GM12878 (cell line): Measurements from ENCODE around the gene PTPRC. TPM values are rescaled to one million over a fixed set of nuclear protein-coding genes. Genes with fewer than 3 reads are reported as not detected.

Source experiments
- ATAC-seq: fragments of 200-7000 bp; cut with Tn5 transposase; 3 replicates; pipeline ENCODE4 v1.9.1; 2020; ENCODE audit warnings: mild to moderate bottlenecking, moderate library complexity
- BruUV-seq: library from RNA; stranded (reverse); fragments of 400-500 nt; replicated peaks from 2 replicates; lab custom pipeline; 2021; lab: Mats Ljungman, UMichigan
- CTCF ChIA-PET: fragments of 300-600 bp; sonication (Branson Sonifier 250); formaldehyde crosslinking; extraction: SDS; loops from one replicate; lab custom pipeline; 2021; ENCODE audit warnings: inconsistent platforms; lab: Yijun Ruan, JAX
- POLR2A ChIA-PET: fragments of 350-600 bp; formaldehyde crosslinking; extraction: SDS; loops from one replicate; lab custom pipeline; 2021; ENCODE audit warnings: inconsistent platforms; lab: Charles Lee
- RAD21 ChIA-PET: fragments of 300-600 bp; sonication (Branson Sonifier 250); formaldehyde crosslinking; loops from one replicate; lab custom pipeline; 2023; ENCODE audit warnings: antibody characterized with exemption; ENCODE audit not compliant: unreplicated experiment; lab: Charles Lee
- SMC1A ChIA-PET: fragments of 300-600 bp; sonication (Branson Sonifier 250); formaldehyde crosslinking; loops from one replicate; lab custom pipeline; 2023; ENCODE audit not compliant: unreplicated experiment, uncharacterized antibody; lab: Charles Lee
- DNase-seq: peaks from one replicate; pipeline ENCODE4 v3.0.0-alpha.2; 2011; ENCODE audit warnings: low read depth, low spot score
- FAIRE-seq: peaks from 3 replicates; lab custom pipeline; 2011; peaks lifted over from hg19 to GRCh38; lab: Jason Lieb, UNC
- H2AFZ ChIP-seq: 2 replicates; pipeline ENCODE4 v1.6.0; 2011; ENCODE audit warnings: low read depth, low read length, control low read depth; ENCODE audit not compliant: control insufficient read depth
- H3K27ac ChIP-seq: 2 replicates; pipeline ENCODE4 v1.5.1; 2011; ENCODE audit warnings: control low read depth; ENCODE audit not compliant: control insufficient read depth, insufficient read depth
- H3K27me3 ChIP-seq, 2 experiments: replicated peaks in 1 of 2; 2 replicates each; pipeline versions ENCODE4 v1.6.0 to v1.6.1; 2011; ENCODE audit warnings: low read length in 1 of 2; ENCODE audit not compliant: control insufficient read depth in 2 of 2, insufficient read depth in 2 of 2
- H3K36me3 ChIP-seq, 2 experiments: 2 replicates each; pipeline ENCODE4 v1.5.1; 2011; ENCODE audit warnings: low read length in 1 of 2; ENCODE audit not compliant: control insufficient read depth in 2 of 2, insufficient read depth in 2 of 2
- H3K4me1 ChIP-seq: 2 replicates; pipeline ENCODE4 v1.6.1; 2011; ENCODE audit warnings: mild to moderate bottlenecking, low read length, moderate library complexity, mixed read lengths; ENCODE audit not compliant: control insufficient read depth, insufficient read depth
- H3K4me2 ChIP-seq: 2 replicates; pipeline ENCODE4 v1.6.0; 2011; ENCODE audit warnings: control low read depth; ENCODE audit not compliant: control insufficient read depth, insufficient read depth
- H3K4me3 ChIP-seq: fragments of 200-600 bp; sonication (generic); 2 replicates; pipeline ENCODE4 v1.5.1; 2016
- H3K79me2 ChIP-seq: 2 replicates; pipeline ENCODE4 v1.6.0; 2011; ENCODE audit warnings: low read length; ENCODE audit not compliant: control insufficient read depth, insufficient read depth
- H3K9ac ChIP-seq: 2 replicates; pipeline ENCODE4 v1.8.0; 2011; ENCODE audit warnings: low read length, control low read depth, mixed read lengths; ENCODE audit not compliant: control insufficient read depth, insufficient read depth
- H3K9me3 ChIP-seq: replicated peaks from 3 replicates; pipeline ENCODE4 v1.5.1; 2011; ENCODE audit warnings: mild to moderate bottlenecking, low read length; ENCODE audit not compliant: control insufficient read depth, insufficient read depth
- H4K20me1 ChIP-seq: 2 replicates; pipeline ENCODE4 v1.6.0; 2011; ENCODE audit not compliant: control insufficient read depth, insufficient read depth
- CHD1 ChIP-seq: IDR thresholded peaks from 2 replicates; pipeline ENCODE4 v1.6.1; 2012; ENCODE audit warnings: low read depth, low read length, improper control_type of control experiment
- EP300 ChIP-seq, 2 experiments: fragments of 150-350 bp in 1 of 2; IDR thresholded peaks; 2 replicates each; pipeline ENCODE4 v1.6.1; 2011 to 2012; ENCODE audit warnings: low read depth in 2 of 2, low read length in 2 of 2, borderline replicate concordance in 1 of 2, improper control_type of control experiment in 1 of 2, inconsistent platforms in 1 of 2; ENCODE audit not compliant: control insufficient read depth in 1 of 2
- EZH2 ChIP-seq: IDR thresholded peaks from 2 replicates; pipeline ENCODE4 v1.6.1; 2012; ENCODE audit warnings: low read depth, mild to moderate bottlenecking, control low read depth, inconsistent platforms, low read length, borderline replicate concordance; ENCODE audit not compliant: control insufficient read depth
- NBN ChIP-seq: fragments of 450-650 bp; IDR thresholded peaks from 2 replicates; pipeline ENCODE4 v1.6.1; 2016
- RUNX3 ChIP-seq: IDR thresholded peaks from 2 replicates; pipeline ENCODE4 v1.6.1; 2012; ENCODE audit warnings: low read length, inconsistent platforms
- SMARCA5 ChIP-seq: fragments of 450-650 bp; IDR thresholded peaks from 2 replicates; pipeline ENCODE4 v1.6.1; 2017; ENCODE audit warnings: mild to moderate bottlenecking
- YBX1 ChIP-seq: fragments of 450-650 bp; IDR thresholded peaks from 2 replicates; pipeline ENCODE4 v1.6.1; 2016; ENCODE audit warnings: antibody characterized with exemption
- WGBS: methylation state at CpG from one replicate; pipeline ENCODE4 v1.1.6; 2016; ENCODE audit warnings: low lambda C conversion rate; ENCODE audit not compliant: insufficient replicate concordance, insufficient coverage; ENCODE audit errors: missing lambda C conversion rate; 5-methylcytosine and 5-hydroxymethylcytosine counted together
- in situ Hi-C: fragments of 300-500 bp; cut with MboI; formaldehyde crosslinking; loops from 9 replicates; pipeline ENCODE4 v1.14.3; 2018; ENCODE audit warnings: mixed read lengths
- intact Hi-C: fragments of 100-400 bp; cut with micrococcal nuclease; formaldehyde crosslinking; loops from one replicate; pipeline ENCODE4 v1.14.2; 2022; ENCODE audit not compliant: unreplicated experiment
- polyA plus RNA-seq, 11 experiments: library from polyadenylated mRNA; depleted of rRNA in 4 of 11; unstranded in 6 of 11; stranded (reverse) in 5 of 11; fragments of >200 nt; fragmentation: Nextera tagmentation in 4 of 11; fragmentation: Illumina TruSeq in 1 of 11; extraction: Ambion mirVana in 4 of 11; extraction: Trizol in 1 of 11; gene quantifications; 1 replicate in 1 of 11; 2 replicates in 10 of 11; pipeline versions ENCODE4 v1.2.1 to v1.2.3, GENCODE V29; 2011 to 2016; ENCODE audit warnings: inconsistent platforms in 2 of 11, missing spikeins in 2 of 11, low read depth in 1 of 11
- total RNA-seq, 4 experiments: library from RNA; depleted of rRNA in 3 of 4; stranded (reverse); fragments of >200 nt in 3 of 4; fragmentation: Illumina TruSeq in 1 of 4; extraction: Trizol in 1 of 4; gene quantifications; 2 replicates each; pipeline versions ENCODE4 v1.2.1 to v1.2.3, GENCODE V29; 2013 to 2021
- TF ChIP-seq, protein P1 (sequence below): IDR thresholded peaks from 2 replicates; pipeline ENCODE4 v1.6.1; 2012; ENCODE audit warnings: improper control_type of control experiment, low read depth, low read length; ENCODE audit not compliant: insufficient replicate concordance
- TF ChIP-seq, protein P2 (sequence below): fragments of 450-650 bp; IDR thresholded peaks from 2 replicates; pipeline ENCODE4 v1.6.1; 2016; ENCODE audit warnings: mild to moderate bottlenecking

Gene PTPRC
- total and polyA plus RNA-seq, 10 of the 15 experiments (the other 5 are each of a cell fraction or from before 2014, with no cell fraction given): 72.9 to 221 (median 118) TPM

GRCh38 chr1:198660341-198661261 lies 21.8 kb downstream of the PTPRC start:
- FAIRE-seq (no peak), DNase-seq (no peak), ATAC-seq (peak; percentile 24)
- ChIA-PET RAD21 (interaction anchor here (0.6 to 3.6 kb wide), 9 partner anchors 10 to 273 kb away, joined by 3 to 21 read pairs (median 4); partner anchors contain the start of gene PTPRC), CTCF (interaction anchor here (1.1 to 2.1 kb wide), 3 partner anchors 14 to 21 kb away, joined by 4 to 10 read pairs (median 6); no protein-coding TSS in a partner anchor), POLR2A (interaction anchor here (0.6 to 3.0 kb wide), 7 partner anchors 9 to 67 kb away, joined by 3 to 11 read pairs (median 4); no protein-coding TSS in a partner anchor), SMC1A (interaction anchor here (0.8 to 5.7 kb wide), 13 partner anchors 10 to 495 kb away, joined by 3 to 72 read pairs (median 8); partner anchors contain the start of gene PTPRC)
- WGBS: 0% methylated on average over 1 of the region's 1 CpG
- in situ Hi-C loops (loop anchor here (5.0 kb wide), 1 partner anchor 52 kb away; no protein-coding TSS in a partner anchor), intact Hi-C loops (no loop called here)
- Histone ChIP-seq H3K79me2 (peaks cover 37% of the 10 kb centered on the region), H4K20me1 (no peaks in the 10 kb centered on the region), H3K4me1 (peaks cover 37% of the 10 kb centered on the region), H3K9me3 (no peaks in the 10 kb centered on the region; the same call in 2 of the 3 replicates), H3K9ac (no peak overlapping the region), H3K4me2 (peak overlapping the region; percentile 75), H3K27ac (peak overlapping the region; percentile 28), H2AFZ (no peak overlapping the region; the same call in 1 of the 2 replicates), H3K27me3 (no peaks in the 10 kb centered on the region), H3K36me3 (0 out of 4 replicates have a peak, but pooled peaks cover 0 to 2% of the 10 kb centered on the region in 2 experiments), H3K4me3 (no peak overlapping the region)
- BruUV-seq: no TSS peak
- TF ChIP-seq NBN: 0 out of 2 replicates have a peak, but pooled peaks have one; percentile 43
- peak; percentile 73; the same call in 1 of the 2 replicates for TF ChIP-seq SMARCA5
- 0 out of 2 replicates have a peak, but pooled peaks have one; percentile 50 for TF ChIP-seq CHD1
- TF ChIP-seq EP300 (IDR thresholded peaks at IDR 0.05; ENCODE audit: borderline replicate concordance in 1 of 2, control insufficient read depth in 1 of 2, low read depth in 2 of 2, low read length in 2 of 2): 0 out of 4 replicates have a peak, but pooled peaks of 1 of the 2 experiments have one; percentile 53
- no peak for TF ChIP-seq EZH2
- TF ChIP-seq, protein P1, sequence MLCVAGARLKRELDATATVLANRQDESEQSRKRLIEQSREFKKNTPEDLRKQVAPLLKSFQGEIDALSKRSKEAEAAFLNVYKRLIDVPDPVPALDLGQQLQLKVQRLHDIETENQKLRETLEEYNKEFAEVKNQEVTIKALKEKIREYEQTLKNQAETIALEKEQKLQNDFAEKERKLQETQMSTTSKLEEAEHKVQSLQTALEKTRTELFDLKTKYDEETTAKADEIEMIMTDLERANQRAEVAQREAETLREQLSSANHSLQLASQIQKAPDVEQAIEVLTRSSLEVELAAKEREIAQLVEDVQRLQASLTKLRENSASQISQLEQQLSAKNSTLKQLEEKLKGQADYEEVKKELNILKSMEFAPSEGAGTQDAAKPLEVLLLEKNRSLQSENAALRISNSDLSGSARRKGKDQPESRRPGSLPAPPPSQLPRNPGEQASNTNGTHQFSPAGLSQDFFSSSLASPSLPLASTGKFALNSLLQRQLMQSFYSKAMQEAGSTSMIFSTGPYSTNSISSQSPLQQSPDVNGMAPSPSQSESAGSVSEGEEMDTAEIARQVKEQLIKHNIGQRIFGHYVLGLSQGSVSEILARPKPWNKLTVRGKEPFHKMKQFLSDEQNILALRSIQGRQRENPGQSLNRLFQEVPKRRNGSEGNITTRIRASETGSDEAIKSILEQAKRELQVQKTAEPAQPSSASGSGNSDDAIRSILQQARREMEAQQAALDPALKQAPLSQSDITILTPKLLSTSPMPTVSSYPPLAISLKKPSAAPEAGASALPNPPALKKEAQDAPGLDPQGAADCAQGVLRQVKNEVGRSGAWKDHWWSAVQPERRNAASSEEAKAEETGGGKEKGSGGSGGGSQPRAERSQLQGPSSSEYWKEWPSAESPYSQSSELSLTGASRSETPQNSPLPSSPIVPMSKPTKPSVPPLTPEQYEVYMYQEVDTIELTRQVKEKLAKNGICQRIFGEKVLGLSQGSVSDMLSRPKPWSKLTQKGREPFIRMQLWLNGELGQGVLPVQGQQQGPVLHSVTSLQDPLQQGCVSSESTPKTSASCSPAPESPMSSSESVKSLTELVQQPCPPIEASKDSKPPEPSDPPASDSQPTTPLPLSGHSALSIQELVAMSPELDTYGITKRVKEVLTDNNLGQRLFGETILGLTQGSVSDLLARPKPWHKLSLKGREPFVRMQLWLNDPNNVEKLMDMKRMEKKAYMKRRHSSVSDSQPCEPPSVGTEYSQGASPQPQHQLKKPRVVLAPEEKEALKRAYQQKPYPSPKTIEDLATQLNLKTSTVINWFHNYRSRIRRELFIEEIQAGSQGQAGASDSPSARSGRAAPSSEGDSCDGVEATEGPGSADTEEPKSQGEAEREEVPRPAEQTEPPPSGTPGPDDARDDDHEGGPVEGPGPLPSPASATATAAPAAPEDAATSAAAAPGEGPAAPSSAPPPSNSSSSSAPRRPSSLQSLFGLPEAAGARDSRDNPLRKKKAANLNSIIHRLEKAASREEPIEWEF: peak; percentile 70
- TF ChIP-seq YBX1: no peak
- TF ChIP-seq RUNX3: peak; percentile 85
- TF ChIP-seq, protein P2, sequence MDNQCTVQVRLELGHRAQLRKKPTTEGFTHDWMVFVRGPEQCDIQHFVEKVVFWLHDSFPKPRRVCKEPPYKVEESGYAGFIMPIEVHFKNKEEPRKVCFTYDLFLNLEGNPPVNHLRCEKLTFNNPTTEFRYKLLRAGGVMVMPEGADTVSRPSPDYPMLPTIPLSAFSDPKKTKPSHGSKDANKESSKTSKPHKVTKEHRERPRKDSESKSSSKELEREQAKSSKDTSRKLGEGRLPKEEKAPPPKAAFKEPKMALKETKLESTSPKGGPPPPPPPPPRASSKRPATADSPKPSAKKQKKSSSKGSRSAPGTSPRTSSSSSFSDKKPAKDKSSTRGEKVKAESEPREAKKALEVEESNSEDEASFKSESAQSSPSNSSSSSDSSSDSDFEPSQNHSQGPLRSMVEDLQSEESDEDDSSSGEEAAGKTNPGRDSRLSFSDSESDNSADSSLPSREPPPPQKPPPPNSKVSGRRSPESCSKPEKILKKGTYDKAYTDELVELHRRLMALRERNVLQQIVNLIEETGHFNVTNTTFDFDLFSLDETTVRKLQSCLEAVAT: 0 out of 2 replicates have a peak, but pooled peaks have one; percentile 37
